HepG2 (cell line): ENCODE results near the gene COL18A1. TPM values are rescaled to one million over a fixed set of nuclear protein-coding genes. Genes with fewer than 3 reads are reported as not detected.

Experiments
- ATAC-seq: fragments of 200-7000 bp; cut with Tn5 transposase; 3 replicates; pipeline ENCODE4 v1.9.1; 2020; ENCODE audit warnings: mild to moderate bottlenecking, moderate library complexity
- BruUV-seq: library from RNA; stranded (reverse); fragments of 400-500 nt; replicated peaks from 2 replicates; lab custom pipeline; 2021; lab: Mats Ljungman, UMichigan
- CTCF ChIA-PET: fragments of 300-600 bp; formaldehyde crosslinking; extraction: SDS; loops from one replicate; lab custom pipeline; 2021; ENCODE audit warnings: low total read pairs, inconsistent platforms, low intra/inter-chr PET ratio; lab: Yijun Ruan, JAX
- POLR2A ChIA-PET: fragments of 350-600 bp; sonication (Branson Sonifier 250); formaldehyde crosslinking; loops from one replicate; lab custom pipeline; 2020; ENCODE audit warnings: antibody characterized with exemption, inconsistent platforms; lab: Yijun Ruan, JAX
- DNase-seq: peaks from one replicate; pipeline ENCODE4 v3.0.0-alpha.2; 2015; ENCODE audit warnings: low spot score
- FAIRE-seq: peaks from 3 replicates; lab custom pipeline; 2011; peaks lifted over from hg19 to GRCh38; lab: Jason Lieb, UNC
- H2AFZ ChIP-seq: one replicate; pipeline ENCODE4 v1.6.1; 2011; ENCODE audit warnings: low read length, inconsistent platforms
- H3K27ac ChIP-seq: fragments of 300-600 bp; 3 replicates; pipeline ENCODE4 v1.8.0; 2011; ENCODE audit warnings: mixed run types, mild to moderate bottlenecking, mixed read lengths, low read length, inconsistent platforms; ENCODE audit not compliant: insufficient read depth; ENCODE audit errors: extremely low read length
- H3K27me3 ChIP-seq, 2 experiments: fragments of 200-600 bp in 1 of 2; 2 replicates in 1 of 2; 3 replicates in 1 of 2; pipeline versions ENCODE4 v1.6.0 to v1.8.0; 2011; ENCODE audit warnings: low read length in 2 of 2, mild to moderate bottlenecking in 2 of 2, moderate library complexity in 2 of 2, inconsistent platforms in 1 of 2; ENCODE audit not compliant: insufficient read depth in 2 of 2, control insufficient read depth in 1 of 2
- H3K36me3 ChIP-seq, 2 experiments: fragments of 200-600 bp in 1 of 2; replicated peaks in 1 of 2; 2 replicates in 1 of 2; 3 replicates in 1 of 2; pipeline versions ENCODE4 v1.5.1 to v1.8.0; 2011; ENCODE audit warnings: low read length in 2 of 2, inconsistent platforms in 1 of 2; ENCODE audit not compliant: insufficient read depth in 2 of 2, control insufficient read depth in 1 of 2
- H3K4me1 ChIP-seq: 2 replicates; pipeline ENCODE4 v1.5.1; 2012; ENCODE audit warnings: low read length, inconsistent platforms; ENCODE audit not compliant: insufficient read depth
- H3K4me2 ChIP-seq: 2 replicates; pipeline ENCODE4 v1.6.0; 2011; ENCODE audit warnings: low read depth, low read length, inconsistent platforms
- H3K4me3 ChIP-seq, 3 experiments: fragments of 200-600 bp in 1 of 3; sonication (generic), shearing (Covaris generic) in 1 of 3; replicated peaks in 1 of 3; 2 replicates each; pipeline ENCODE4 v1.5.1; 2011 to 2016; ENCODE audit warnings: low read length in 3 of 3, inconsistent platforms in 2 of 3, low read depth in 2 of 3, mild to moderate bottlenecking in 2 of 3, control low read depth in 1 of 3, mixed read lengths in 1 of 3; ENCODE audit not compliant: insufficient read depth in 1 of 3
- H3K79me2 ChIP-seq: one replicate; pipeline ENCODE4 v1.6.1; 2011; ENCODE audit warnings: low read length, inconsistent platforms; ENCODE audit not compliant: insufficient read depth
- H3K9ac ChIP-seq: 2 replicates; pipeline ENCODE4 v1.6.0; 2011; ENCODE audit warnings: mild to moderate bottlenecking, low read depth, low read length, inconsistent platforms; ENCODE audit not compliant: insufficient read depth
- H3K9me3 ChIP-seq: 2 replicates; pipeline ENCODE4 v1.5.1; 2012; ENCODE audit warnings: mild to moderate bottlenecking, low read length
- H4K20me1 ChIP-seq: 2 replicates; pipeline ENCODE4 v1.6.0; 2011; ENCODE audit warnings: inconsistent platforms, mild to moderate bottlenecking, low read length, moderate library complexity; ENCODE audit not compliant: insufficient read depth
- BRF2 ChIP-seq: sonication (generic); formaldehyde crosslinking; IDR thresholded peaks from 2 replicates; pipeline ENCODE4 v1.8.1; 2022; ENCODE audit warnings: mild to moderate bottlenecking, missing genetic modification reagents
- CEBPB ChIP-seq: IDR thresholded peaks from 2 replicates; pipeline ENCODE4 v1.6.1; 2011; ENCODE audit warnings: low read depth, low read length, improper control_type of control experiment, borderline replicate concordance
- ELF1 ChIP-seq: sonication (generic); formaldehyde crosslinking; IDR thresholded peaks from 2 replicates; pipeline ENCODE4 v1.4.0; 2020; ENCODE audit warnings: missing genetic modification reagents
- HMGA1 ChIP-seq: sonication (generic); formaldehyde crosslinking; conservative IDR thresholded peaks from 2 replicates; pipeline ENCODE4 v1.4.0; 2020; ENCODE audit warnings: missing genetic modification reagents
- IKZF1 ChIP-seq: fragments of 450-650 bp; IDR thresholded peaks from 2 replicates; pipeline ENCODE4 v1.7.1; 2016
- IRF9 ChIP-seq: sonication (generic); formaldehyde crosslinking; IDR thresholded peaks from 2 replicates; pipeline ENCODE4 v1.8.0; 2022; ENCODE audit warnings: missing genetic modification reagents, mild to moderate bottlenecking, borderline replicate concordance
- MLX ChIP-seq: IDR thresholded peaks from 2 replicates; pipeline ENCODE4 v1.6.1; 2016
- MZF1 ChIP-seq: sonication (generic); formaldehyde crosslinking; IDR thresholded peaks from 2 replicates; pipeline ENCODE4 v1.8.1; 2023; ENCODE audit warnings: mild to moderate bottlenecking, missing genetic modification reagents, borderline replicate concordance
- SMYD3 ChIP-seq: sonication (generic); formaldehyde crosslinking; IDR thresholded peaks from 2 replicates; pipeline ENCODE4 v1.8.1; 2023; ENCODE audit warnings: mild to moderate bottlenecking, missing genetic modification reagents
- ZKSCAN5 ChIP-seq: sonication (generic); formaldehyde crosslinking; IDR thresholded peaks from 2 replicates; pipeline ENCODE4 v1.5.1; 2020; ENCODE audit warnings: mild to moderate bottlenecking, missing genetic modification reagents
- ZNF282 ChIP-seq: fragments of 450-650 bp; IDR thresholded peaks from 2 replicates; pipeline ENCODE4 v1.6.1; 2018; ENCODE audit not compliant: partially characterized antibody
- ZNF552 ChIP-seq: sonication (generic); formaldehyde crosslinking; IDR thresholded peaks from 2 replicates; pipeline ENCODE4 v1.9.0; 2022; ENCODE audit warnings: missing genetic modification reagents, mild to moderate bottlenecking, borderline replicate concordance
- WGBS: methylation state at CpG from one replicate; pipeline ENCODE4 v1.1.6; 2017; ENCODE audit warnings: low lambda C conversion rate; 5-methylcytosine and 5-hydroxymethylcytosine counted together
- in situ Hi-C: cut with HindIII; loops from 2 replicates; pipeline ENCODE4 v1.10.0; 2017; ENCODE audit warnings: low pct_unique_long_range_greater_than_20kb; ENCODE audit not compliant: extremely low pct_ligation_motif_present
- intact Hi-C: fragments of 100-400 bp; cut with micrococcal nuclease; formaldehyde crosslinking; loops from one replicate; pipeline ENCODE4 v1.10.0; 2022; ENCODE audit not compliant: unreplicated experiment
- polyA plus RNA-seq, 8 experiments: library from polyadenylated mRNA; depleted of rRNA in 3 of 8; stranded (reverse) in 7 of 8; unstranded in 1 of 8; fragments of >200 nt; fragmentation: Illumina TruSeq in 4 of 8; extraction: Trizol in 4 of 8; gene quantifications; 2 replicates each; pipeline versions ENCODE4 v1.2.1 to v1.2.3, GENCODE V29; 2011 to 2016; ENCODE audit warnings: low read depth in 4 of 8, missing spikeins in 1 of 8, mixed read lengths in 1 of 8; ENCODE audit not compliant: insufficient read depth in 1 of 8
- total RNA-seq, 5 experiments: library from RNA; depleted of rRNA; stranded (reverse); fragments of >200 nt; fragmentation: Illumina TruSeq; extraction: Trizol; gene quantifications; 2 replicates each; pipeline ENCODE4 v1.2.3, GENCODE V29; 2016; ENCODE audit warnings: low read depth in 1 of 5
- TF ChIP-seq, protein P1 (sequence below), 2 experiments: IDR thresholded peaks; 2 replicates each; pipeline ENCODE4 v1.6.1; 2011 to 2012; ENCODE audit warnings: low read length in 2 of 2, borderline replicate concordance in 1 of 2, low read depth in 1 of 2, mild to moderate bottlenecking in 1 of 2, moderate library complexity in 1 of 2
- TF ChIP-seq, protein P2 (sequence below): sonication (generic); formaldehyde crosslinking; IDR thresholded peaks from 2 replicates; pipeline ENCODE4 v1.4.0; 2020; ENCODE audit warnings: mild to moderate bottlenecking, low read depth, missing genetic modification reagents

COL18A1 gene
- total and polyA plus RNA-seq, 2 of the 13 experiments (the other 11 are each of a cell fraction or from before 2014, with no cell fraction given) = 79.0 to 102 TPM

DNA sequence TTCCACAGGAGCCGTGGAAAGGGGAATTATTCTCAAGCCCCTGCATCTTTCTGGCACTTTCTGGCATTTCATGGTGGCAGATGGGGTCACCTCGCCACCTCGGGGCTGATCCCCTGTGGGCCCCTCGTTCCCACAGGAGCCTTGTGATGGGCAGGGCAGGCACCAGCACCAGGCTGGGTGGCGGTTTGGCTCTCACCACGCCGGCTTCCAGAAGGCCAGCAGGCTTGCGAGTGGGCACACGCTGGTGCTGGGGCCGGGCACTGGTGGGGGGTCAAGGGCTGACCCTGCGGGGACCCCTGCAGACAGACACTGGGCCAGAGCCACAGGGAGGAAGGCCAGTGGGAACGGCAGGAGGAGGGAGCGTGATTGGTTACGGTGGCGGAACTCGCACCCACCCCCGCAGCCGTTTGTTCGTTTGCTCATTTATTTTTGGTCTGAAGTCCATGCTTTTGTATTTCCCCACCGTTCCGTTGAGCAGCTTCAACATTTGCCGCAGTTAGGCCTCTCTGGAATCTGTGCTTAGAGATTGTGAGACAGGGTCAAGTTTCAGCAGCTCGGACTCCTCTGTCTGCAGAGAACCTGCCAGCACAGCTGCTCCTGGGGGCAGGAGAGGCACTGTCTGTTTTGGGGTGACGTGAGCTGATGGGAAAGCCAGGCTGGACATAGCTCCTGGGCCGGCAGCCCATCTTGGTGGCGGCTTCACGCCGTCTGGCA is 5.3 kb downstream of the COL18A1 start:
- H3K27ac ChIP-seq = peak overlapping the region; percentile 92
- no peaks in the 10 kb centered on the region for H3K27me3 ChIP-seq
- no peaks in the 10 kb centered on the region for H3K9me3 ChIP-seq
- BruUV-seq = no TSS peak
- H3K79me2 ChIP-seq = peaks cover 90% of the 10 kb centered on the region
- ChIA-PET CTCF (no interaction called here), POLR2A (interaction anchor here (0.7 to 8.9 kb wide), 20 partner anchors 9 to 146 kb away, joined by 3 to 210 read pairs (median 5); partner anchors contain the start of gene POFUT2)
- DNase-seq (peak; percentile 92), FAIRE-seq (peak; percentile 95), ATAC-seq (peak; percentile 68)
- peaks cover 1 to 13% of the 10 kb centered on the region in 2 experiments; a peak in 3 of 5 replicates for H3K36me3 ChIP-seq
- H3K4me3 ChIP-seq = peak overlapping the region; percentile 48 to 74 (median 52)
- WGBS = 0% methylated on average over 16 of the region's 28 CpGs
- in situ Hi-C loops = no loop called here
- intact Hi-C loops = loop anchor here (1.0 kb wide), 1 partner anchor 13 kb away; no protein-coding TSS in a partner anchor
- peak overlapping the region; percentile 72 for H3K9ac ChIP-seq
- H3K4me2 ChIP-seq = peak overlapping the region; percentile 86
- H4K20me1 ChIP-seq = peaks cover 44% of the 10 kb centered on the region
- no peak overlapping the region for H2AFZ ChIP-seq
- H3K4me1 ChIP-seq = peaks cover 72% of the 10 kb centered on the region
- TF ChIP-seq MLX (CRISPR knock-in tag) (peak; percentile 61; the same call in 1 of the 2 replicates), ELF1 (0 out of 2 replicates have a peak, but pooled peaks have one; percentile 8), ZNF282 (no peak), SMYD3 (CRISPR knock-in tag) (no peak), MZF1 (CRISPR knock-in tag) (no peak), IKZF1 (no peak), BRF2 (CRISPR knock-in tag) (no peak), ZNF552 (CRISPR knock-in tag) (no peak), IRF9 (CRISPR knock-in tag) (no peak; the same call in 1 of the 2 replicates), ZKSCAN5 (CRISPR knock-in tag) (no peak), HMGA1 (CRISPR knock-in tag) (no peak), CEBPB (peak; percentile 65; the same call in 1 of the 2 replicates)
- TF ChIP-seq, protein P1, sequence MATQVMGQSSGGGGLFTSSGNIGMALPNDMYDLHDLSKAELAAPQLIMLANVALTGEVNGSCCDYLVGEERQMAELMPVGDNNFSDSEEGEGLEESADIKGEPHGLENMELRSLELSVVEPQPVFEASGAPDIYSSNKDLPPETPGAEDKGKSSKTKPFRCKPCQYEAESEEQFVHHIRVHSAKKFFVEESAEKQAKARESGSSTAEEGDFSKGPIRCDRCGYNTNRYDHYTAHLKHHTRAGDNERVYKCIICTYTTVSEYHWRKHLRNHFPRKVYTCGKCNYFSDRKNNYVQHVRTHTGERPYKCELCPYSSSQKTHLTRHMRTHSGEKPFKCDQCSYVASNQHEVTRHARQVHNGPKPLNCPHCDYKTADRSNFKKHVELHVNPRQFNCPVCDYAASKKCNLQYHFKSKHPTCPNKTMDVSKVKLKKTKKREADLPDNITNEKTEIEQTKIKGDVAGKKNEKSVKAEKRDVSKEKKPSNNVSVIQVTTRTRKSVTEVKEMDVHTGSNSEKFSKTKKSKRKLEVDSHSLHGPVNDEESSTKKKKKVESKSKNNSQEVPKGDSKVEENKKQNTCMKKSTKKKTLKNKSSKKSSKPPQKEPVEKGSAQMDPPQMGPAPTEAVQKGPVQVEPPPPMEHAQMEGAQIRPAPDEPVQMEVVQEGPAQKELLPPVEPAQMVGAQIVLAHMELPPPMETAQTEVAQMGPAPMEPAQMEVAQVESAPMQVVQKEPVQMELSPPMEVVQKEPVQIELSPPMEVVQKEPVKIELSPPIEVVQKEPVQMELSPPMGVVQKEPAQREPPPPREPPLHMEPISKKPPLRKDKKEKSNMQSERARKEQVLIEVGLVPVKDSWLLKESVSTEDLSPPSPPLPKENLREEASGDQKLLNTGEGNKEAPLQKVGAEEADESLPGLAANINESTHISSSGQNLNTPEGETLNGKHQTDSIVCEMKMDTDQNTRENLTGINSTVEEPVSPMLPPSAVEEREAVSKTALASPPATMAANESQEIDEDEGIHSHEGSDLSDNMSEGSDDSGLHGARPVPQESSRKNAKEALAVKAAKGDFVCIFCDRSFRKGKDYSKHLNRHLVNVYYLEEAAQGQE (IDR thresholded peaks at IDR 0.05; ENCODE audit: borderline replicate concordance in 1 of 2, low read depth in 1 of 2, low read length in 2 of 2) = no peak
- TF ChIP-seq, protein P2, sequence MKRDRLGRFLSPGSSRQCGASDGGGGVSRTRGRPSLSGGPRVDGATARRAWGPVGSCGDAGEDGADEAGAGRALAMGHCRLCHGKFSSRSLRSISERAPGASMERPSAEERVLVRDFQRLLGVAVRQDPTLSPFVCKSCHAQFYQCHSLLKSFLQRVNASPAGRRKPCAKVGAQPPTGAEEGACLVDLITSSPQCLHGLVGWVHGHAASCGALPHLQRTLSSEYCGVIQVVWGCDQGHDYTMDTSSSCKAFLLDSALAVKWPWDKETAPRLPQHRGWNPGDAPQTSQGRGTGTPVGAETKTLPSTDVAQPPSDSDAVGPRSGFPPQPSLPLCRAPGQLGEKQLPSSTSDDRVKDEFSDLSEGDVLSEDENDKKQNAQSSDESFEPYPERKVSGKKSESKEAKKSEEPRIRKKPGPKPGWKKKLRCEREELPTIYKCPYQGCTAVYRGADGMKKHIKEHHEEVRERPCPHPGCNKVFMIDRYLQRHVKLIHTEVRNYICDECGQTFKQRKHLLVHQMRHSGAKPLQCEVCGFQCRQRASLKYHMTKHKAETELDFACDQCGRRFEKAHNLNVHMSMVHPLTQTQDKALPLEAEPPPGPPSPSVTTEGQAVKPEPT = no peak
